Body of pancreas (tissue), 4 donors: Measurements from ENCODE around the gene SLC7A6. TPM values are rescaled to one million over a fixed set of nuclear protein-coding genes. Genes with fewer than 3 reads are reported as not detected.
A peak's percentile ranks its signal among the peaks of the same experiment; 100 is the strongest.

Source experiments
- ATAC-seq: fragments of 150-250 bp; one replicate; pipeline ENCODE4 v1.9.1; 2016
- DNase-seq, 4 donors: peaks; one replicate each; pipeline ENCODE4 v3.0.0-alpha.2; 2019
- H3K27ac ChIP-seq, 4 donors: fragments of 200-600 bp; sonication (generic); 1 replicate in 3 of 4; 2 replicates in 1 of 4; pipeline versions ENCODE4 v1.5.1 to v1.6.1; 2016 to 2019; ENCODE audit warnings: mild to moderate bottlenecking in 1 of 4, mixed read lengths in 1 of 4, moderate library complexity in 1 of 4
- H3K27me3 ChIP-seq, 2 donors: fragments of 200-600 bp; sonication (generic); one replicate each; pipeline ENCODE4 v1.6.0; 2016; ENCODE audit warnings: mild to moderate bottlenecking in 1 of 2
- H3K36me3 ChIP-seq, 2 donors: fragments of 200-600 bp; sonication (generic); replicated peaks in 1 of 2; 2 replicates each; pipeline ENCODE4 v1.5.1; 2016; ENCODE audit warnings: low read depth in 2 of 2; ENCODE audit not compliant: insufficient read depth in 1 of 2
- H3K4me1 ChIP-seq: fragments of 200-600 bp; sonication (generic); one replicate; pipeline ENCODE4 v1.6.0; 2016
- H3K4me3 ChIP-seq, 2 donors: fragments of 200-600 bp; sonication (generic); 1 replicate in 1 of 2; 2 replicates in 1 of 2; pipeline ENCODE4 v1.5.1; 2016 to 2019
- H3K9me3 ChIP-seq, 3 donors: fragments of 200-600 bp; sonication (generic); 1 replicate in 2 of 3; 2 replicates in 1 of 3; pipeline ENCODE4 v1.5.1; 2016
- POLR2A ChIP-seq, 3 donors: fragments of 450-650 bp; IDR thresholded peaks; one replicate each; pipeline ENCODE4 v1.6.1; 2016; ENCODE audit warnings: antibody characterized with exemption in 3 of 3, mild to moderate bottlenecking in 2 of 3
- WGBS, 2 donors: methylation state at CpG; one replicate each; pipeline ENCODE4 v1.1.5; 2017; 5-methylcytosine and 5-hydroxymethylcytosine counted together
- intact Hi-C: fragments of 100-400 bp; cut with DNase I; formaldehyde crosslinking; loops from one replicate; pipeline ENCODE4 v1.15.1; 2023
- total RNA-seq, 2 donors: library from RNA; depleted of rRNA; stranded (reverse); fragments of >200 nt; gene quantifications; one replicate each; pipeline ENCODE4 v1.1.0, GENCODE V29; 2016
- TF ChIP-seq, protein P1 (sequence below), 7 experiments: fragments of 450-650 bp in 4 of 7; fragments of 200-600 bp in 3 of 7; sonication (generic) in 3 of 7; IDR thresholded peaks; one replicate each; pipeline ENCODE4 v1.5.1; 2016 to 2019; ENCODE audit warnings: antibody characterized with exemption in 7 of 7

Gene SLC7A6
- total RNA-seq, 2 donors from 2014 or later, result 10.9 to 23.4 TPM

DNA sequence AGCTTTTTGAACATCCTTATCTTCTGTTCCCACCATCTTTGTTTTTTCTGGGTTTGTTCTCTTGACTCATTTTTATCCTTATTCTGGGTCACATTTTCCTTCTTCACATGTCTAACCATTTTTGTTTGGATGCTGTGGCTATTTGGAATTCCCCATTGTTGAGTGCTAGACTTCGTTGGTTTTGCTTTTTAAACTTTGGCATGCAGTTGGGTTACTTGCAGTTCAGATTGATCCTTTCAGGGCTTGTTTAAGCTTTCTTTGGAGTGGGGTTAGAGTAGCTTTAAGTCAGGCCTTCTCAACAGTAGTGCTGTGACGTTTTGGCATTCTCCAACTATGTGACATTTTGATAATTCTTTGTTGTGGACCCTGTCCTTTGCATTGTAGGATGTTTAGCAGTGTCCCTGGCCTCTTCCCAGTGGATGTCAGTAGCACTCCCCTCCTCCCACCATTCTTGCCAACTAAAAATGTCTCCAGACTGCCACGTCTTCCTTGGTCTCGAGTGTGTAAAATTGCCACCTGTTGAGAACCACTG lies 67.6 kb downstream of the SLC7A6 start:
- peaks cover 0 to 4% of the 10 kb centered on the region in 2 donors for H3K36me3 ChIP-seq
- H3K4me1 ChIP-seq, result no peaks in the 10 kb centered on the region
- no peak overlapping the region for H3K4me3 ChIP-seq
- ATAC-seq, result no peak
- TF ChIP-seq POLR2A (IDR thresholded peaks at IDR 0.05), result no peak
- TF ChIP-seq, protein P1, sequence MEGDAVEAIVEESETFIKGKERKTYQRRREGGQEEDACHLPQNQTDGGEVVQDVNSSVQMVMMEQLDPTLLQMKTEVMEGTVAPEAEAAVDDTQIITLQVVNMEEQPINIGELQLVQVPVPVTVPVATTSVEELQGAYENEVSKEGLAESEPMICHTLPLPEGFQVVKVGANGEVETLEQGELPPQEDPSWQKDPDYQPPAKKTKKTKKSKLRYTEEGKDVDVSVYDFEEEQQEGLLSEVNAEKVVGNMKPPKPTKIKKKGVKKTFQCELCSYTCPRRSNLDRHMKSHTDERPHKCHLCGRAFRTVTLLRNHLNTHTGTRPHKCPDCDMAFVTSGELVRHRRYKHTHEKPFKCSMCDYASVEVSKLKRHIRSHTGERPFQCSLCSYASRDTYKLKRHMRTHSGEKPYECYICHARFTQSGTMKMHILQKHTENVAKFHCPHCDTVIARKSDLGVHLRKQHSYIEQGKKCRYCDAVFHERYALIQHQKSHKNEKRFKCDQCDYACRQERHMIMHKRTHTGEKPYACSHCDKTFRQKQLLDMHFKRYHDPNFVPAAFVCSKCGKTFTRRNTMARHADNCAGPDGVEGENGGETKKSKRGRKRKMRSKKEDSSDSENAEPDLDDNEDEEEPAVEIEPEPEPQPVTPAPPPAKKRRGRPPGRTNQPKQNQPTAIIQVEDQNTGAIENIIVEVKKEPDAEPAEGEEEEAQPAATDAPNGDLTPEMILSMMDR (IDR thresholded peaks at IDR 0.05), result no peak
- no peaks in the 10 kb centered on the region for H3K9me3 ChIP-seq
- H3K27me3 ChIP-seq, result no peaks in the 10 kb centered on the region
- no peak for DNase-seq
- H3K27ac ChIP-seq, result no peak overlapping the region
- whole genome bisulfite sequencing, 2 donors, result 53 to 55% methylated on average over 4 of the region's 4 CpGs
- intact Hi-C loops, result no loop called here

DNA sequence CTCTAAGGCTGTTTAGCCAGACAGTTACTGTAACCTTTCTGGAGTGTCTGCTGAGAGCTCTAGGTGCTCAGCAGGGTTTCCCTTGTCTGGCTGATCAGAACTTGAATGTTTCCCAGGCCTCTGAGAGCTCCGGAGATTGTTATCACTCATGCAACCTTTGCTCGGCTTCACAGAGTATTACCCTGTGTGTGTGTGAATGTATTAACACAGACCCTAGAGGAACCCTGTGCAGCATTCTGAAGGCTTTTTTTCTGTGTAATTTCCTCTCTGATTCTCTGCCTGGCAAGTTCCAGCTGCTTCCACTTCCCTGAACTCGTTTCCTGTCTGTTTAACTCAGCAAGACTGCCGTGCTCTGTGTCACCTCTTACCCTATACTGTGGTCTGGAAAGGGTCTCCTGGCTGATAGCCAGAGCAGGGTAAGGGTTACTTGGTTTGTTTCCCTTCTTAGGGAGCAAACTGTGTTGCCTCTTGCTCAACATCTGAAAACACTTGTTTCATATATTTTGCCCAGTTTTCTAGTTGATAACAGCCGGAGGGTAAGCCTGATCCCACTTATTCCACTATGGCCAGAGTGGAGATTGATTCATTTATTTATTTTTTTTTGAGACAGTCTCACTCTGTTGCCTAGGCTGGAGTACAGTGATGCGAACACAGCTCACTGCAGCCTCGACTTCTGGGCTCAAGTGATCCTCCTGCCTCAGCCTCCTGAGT lies 68.2 kb downstream of the SLC7A6 start:
- intact Hi-C loops, result no loop called here
- Histone ChIP-seq H3K4me1 (no peaks in the 10 kb centered on the region), H3K9me3 (no peaks in the 10 kb centered on the region), H3K4me3 (no peak overlapping the region), H3K27me3 (no peaks in the 10 kb centered on the region), H3K36me3 (peaks cover 0 to 6% of the 10 kb centered on the region in 2 donors), H3K27ac (peak overlapping the region in 1 of 4 donors; percentile 1)
- ATAC-seq (no peak), DNase-seq (peak in 1 of 4 donors; percentile 71)
- TF ChIP-seq, protein P1 (IDR thresholded peaks at IDR 0.05), result no peak
- no peak for TF ChIP-seq POLR2A (IDR thresholded peaks at IDR 0.05)
- 57 to 83% methylated on average over 7 of the region's 7 CpGs for WGBS, 2 donors

DNA sequence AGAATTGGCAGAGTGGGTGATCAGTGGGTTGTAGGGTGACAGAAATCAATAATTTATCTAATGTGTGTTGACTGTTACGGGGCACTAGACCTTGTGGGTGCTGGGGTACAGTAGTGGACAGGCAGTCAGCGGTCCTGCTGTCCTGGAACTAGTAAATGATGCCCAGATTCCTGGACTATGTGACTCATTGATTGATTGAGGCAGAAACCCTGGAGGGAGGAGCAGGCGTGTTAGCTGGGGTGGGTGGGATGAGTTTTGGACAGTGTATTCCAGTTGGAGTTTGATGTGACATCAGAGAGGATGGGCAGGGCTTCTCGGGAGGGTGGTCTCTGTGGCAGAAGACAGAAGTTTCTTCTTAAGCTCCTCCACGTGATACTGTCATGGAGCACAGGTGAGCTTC lies 70.8 kb downstream of the SLC7A6 start:
- Histone ChIP-seq H3K27ac (no peak overlapping the region), H3K4me3 (no peak overlapping the region), H3K9me3 (no peaks in the 10 kb centered on the region), H3K4me1 (no peaks in the 10 kb centered on the region), H3K27me3 (no peaks in the 10 kb centered on the region), H3K36me3 (peaks cover 0 to 19% of the 10 kb centered on the region in 2 donors)
- TF ChIP-seq POLR2A (IDR thresholded peaks at IDR 0.05), result no peak
- TF ChIP-seq, protein P1 (IDR thresholded peaks at IDR 0.05), result no peak
- ATAC-seq (no peak), DNase-seq (no peak)
- WGBS, 2 donors, result 72 to 78% methylated on average over 5 of the region's 5 CpGs
- intact Hi-C loops, result no loop called here

DNA sequence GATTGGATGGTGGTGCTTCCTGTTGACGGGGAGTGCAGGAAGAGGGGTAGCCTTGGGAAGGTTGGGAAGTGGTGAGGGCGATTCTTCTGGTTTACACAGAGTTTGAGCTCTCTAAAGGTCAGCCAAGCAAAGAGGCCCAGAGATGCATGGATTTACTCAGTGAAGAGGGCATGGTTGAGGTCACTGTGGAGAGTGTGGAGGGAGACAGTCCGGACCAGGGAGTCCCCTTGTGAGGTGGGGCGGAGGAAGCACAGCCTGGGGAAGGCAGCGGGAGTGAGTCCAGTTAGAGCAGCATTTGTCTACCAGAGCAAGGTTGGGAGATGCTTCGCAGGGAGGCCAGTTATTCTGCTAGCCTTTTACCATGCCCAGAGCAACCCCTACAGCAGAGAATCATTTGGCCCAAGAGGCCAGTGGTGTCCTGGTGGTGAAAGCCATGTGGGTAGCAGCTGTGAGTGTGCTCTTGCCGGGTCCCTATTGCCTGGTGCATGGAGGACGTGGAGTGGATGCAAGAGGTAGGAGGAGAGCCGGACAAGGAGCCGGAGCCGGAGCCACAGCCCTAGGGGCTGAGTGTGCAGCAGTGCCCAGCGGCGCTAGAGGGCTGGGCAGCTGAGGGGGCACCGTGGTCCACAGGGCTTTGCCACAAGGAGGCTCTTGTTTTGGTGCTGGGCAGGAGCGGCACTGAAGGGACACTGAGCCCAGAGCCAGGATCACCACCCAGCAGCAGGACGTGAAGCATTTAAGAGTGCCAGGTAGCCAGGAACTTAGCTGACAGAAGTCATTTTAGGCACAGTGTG lies 74.2 kb downstream of the SLC7A6 start:
- no peak for DNase-seq
- H3K4me3 ChIP-seq, result no peak overlapping the region
- ATAC-seq, result no peak

More for the DNA sequence above, 74.2 kb downstream of the SLC7A6 start:
- intact Hi-C loops, result no loop called here
- TF ChIP-seq, protein P1 (IDR thresholded peaks at IDR 0.05), result no peak
- no peak for TF ChIP-seq POLR2A (IDR thresholded peaks at IDR 0.05)
- H3K4me1 ChIP-seq, result no peaks in the 10 kb centered on the region
- no peak overlapping the region for H3K27ac ChIP-seq
- H3K27me3 ChIP-seq, result no peaks in the 10 kb centered on the region
- 86 to 91% methylated on average over 12 to 16 of the region's 16 CpGs for WGBS, 2 donors
- peaks cover 0 to 20% of the 10 kb centered on the region in 2 donors for H3K36me3 ChIP-seq
- no peaks in the 10 kb centered on the region for H3K9me3 ChIP-seq
